K562 (cell line): ENCODE results near the gene TPD52L1. TPM values are rescaled to one million over a fixed set of nuclear protein-coding genes. Genes with fewer than 3 reads are reported as not detected.

ENCODE experiments used
- ATAC-seq: fragments of 200-7000 bp; cut with Tn5 transposase; 3 replicates; pipeline ENCODE4 v1.9.1; 2020; ENCODE audit warnings: moderate library complexity
- BruUV-seq: library from RNA; stranded (reverse); fragments of 400-500 nt; replicated peaks from 2 replicates; lab custom pipeline; 2021; lab: Mats Ljungman, UMichigan
- CTCF ChIA-PET: fragments of 300-600 bp; formaldehyde crosslinking; extraction: SDS; loops from one replicate; lab custom pipeline; 2021; ENCODE audit warnings: low intra/inter-chr PET ratio; lab: Yijun Ruan, JAX
- POLR2A ChIA-PET: fragments of 300-600, 350-650 bp; sonication (Branson Sonifier 250); formaldehyde crosslinking; extraction: SDS; loops from one replicate; lab custom pipeline; 2021; ENCODE audit warnings: antibody characterized with exemption, inconsistent platforms; lab: Yijun Ruan, JAX
- DNase-seq, 4 experiments: peaks; one replicate each; pipeline versions ENCODE4 v3.0.0 to v3.0.0-alpha.2; 2011 to 2018; ENCODE audit warnings: low spot score in 3 of 4, mixed read lengths in 3 of 4; ENCODE audit errors: extremely low read depth in 1 of 4
- FAIRE-seq: peaks from 2 replicates; lab custom pipeline; 2011; peaks lifted over from hg19 to GRCh38; lab: Jason Lieb, UNC
- H2AFZ ChIP-seq: 2 replicates; pipeline ENCODE4 v1.6.0; 2011; ENCODE audit warnings: low read depth, low read length, control low read depth, inconsistent platforms
- H3K27ac ChIP-seq: fragments of 200-600 bp; 3 replicates; pipeline ENCODE4 v1.8.0; 2011; ENCODE audit warnings: low read depth, mild to moderate bottlenecking, control low read depth, inconsistent platforms, low read length, moderate library complexity, mixed read lengths; ENCODE audit errors: extremely low read depth
- H3K27me3 ChIP-seq, 2 experiments: fragments of 300-600 bp in 1 of 2; 2 replicates in 1 of 2; 3 replicates in 1 of 2; pipeline versions ENCODE4 v1.6.0 to v1.8.0; 2011; ENCODE audit warnings: inconsistent platforms in 2 of 2, low read length in 2 of 2, mild to moderate bottlenecking in 1 of 2, mixed read lengths in 1 of 2, moderate library complexity in 1 of 2; ENCODE audit not compliant: control insufficient read depth in 2 of 2, insufficient read depth in 2 of 2
- H3K36me3 ChIP-seq: fragments of 300-600 bp; 3 replicates; pipeline ENCODE4 v1.8.0; 2011; ENCODE audit warnings: mild to moderate bottlenecking, low read length, inconsistent platforms; ENCODE audit not compliant: control insufficient read depth, insufficient read depth
- H3K4me1 ChIP-seq, 2 experiments: fragments of 200-600 bp in 1 of 2; replicated peaks in 1 of 2; 2 replicates in 1 of 2; 3 replicates in 1 of 2; pipeline versions ENCODE4 v1.5.1 to v1.8.0; 2011; ENCODE audit warnings: inconsistent platforms in 2 of 2, low read length in 2 of 2, mild to moderate bottlenecking in 1 of 2, mixed read lengths in 1 of 2, moderate library complexity in 1 of 2; ENCODE audit not compliant: control insufficient read depth in 2 of 2, insufficient read depth in 2 of 2
- H3K4me2 ChIP-seq: 2 replicates; pipeline ENCODE4 v1.6.1; 2011; ENCODE audit warnings: low read length, control low read depth, inconsistent platforms, mixed read lengths; ENCODE audit not compliant: insufficient read depth
- H3K4me3 ChIP-seq: fragments of 200-600 bp; sonication (generic), shearing (Covaris generic); 2 replicates; pipeline ENCODE4 v1.5.1; 2016; ENCODE audit warnings: control low read depth, inconsistent platforms
- H3K79me2 ChIP-seq: fragments of 200-600 bp; 3 replicates; pipeline ENCODE4 v1.8.0; 2011; ENCODE audit warnings: low read length, inconsistent platforms; ENCODE audit not compliant: control insufficient read depth, insufficient read depth
- H3K9ac ChIP-seq, 2 experiments: 2 replicates each; pipeline versions ENCODE4 v1.6.0 to v1.6.1; 2011; ENCODE audit warnings: low read depth in 2 of 2, low read length in 2 of 2, control low read depth in 1 of 2, inconsistent platforms in 1 of 2, mild to moderate bottlenecking in 1 of 2, mixed read lengths in 1 of 2; ENCODE audit not compliant: insufficient read depth in 1 of 2
- H3K9me1 ChIP-seq: one replicate; pipeline ENCODE4 v1.6.0; 2011; ENCODE audit warnings: inconsistent platforms, mild to moderate bottlenecking, low read length, moderate library complexity; ENCODE audit not compliant: control insufficient read depth, insufficient read depth
- H3K9me3 ChIP-seq: replicated peaks from 2 replicates; pipeline ENCODE4 v1.5.1; 2011; ENCODE audit warnings: low read depth, low read length, inconsistent platforms; ENCODE audit not compliant: control insufficient read depth, insufficient read depth
- H4K20me1 ChIP-seq: replicated peaks from 2 replicates; pipeline ENCODE4 v1.6.1; 2011; ENCODE audit warnings: low read length, inconsistent platforms, mixed read lengths; ENCODE audit not compliant: control insufficient read depth, insufficient read depth
- CREM ChIP-seq: IDR thresholded peaks from 2 replicates; pipeline ENCODE4 v1.6.1; 2014; ENCODE audit warnings: antibody characterized with exemption, low read depth
- MIER1 ChIP-seq: fragments of 450-650 bp; IDR thresholded peaks from 2 replicates; pipeline ENCODE4 v1.6.1; 2016; ENCODE audit warnings: antibody characterized with exemption, mild to moderate bottlenecking, low read depth
- NCOR1 ChIP-seq: fragments of 450-650 bp; IDR thresholded peaks from 2 replicates; pipeline ENCODE4 v1.6.1; 2016; ENCODE audit warnings: mild to moderate bottlenecking, moderate library complexity
- ZNF165 ChIP-seq: fragments of 250-450 bp; sonication (Bioruptor Pico); IDR thresholded peaks from 2 replicates; pipeline ENCODE4 v1.4.0; 2020; ENCODE audit warnings: borderline replicate concordance
- ZNF253 ChIP-seq: fragments of 250-450 bp; sonication (Bioruptor Pico); conservative IDR thresholded peaks from 2 replicates; pipeline ENCODE4 v1.6.1; 2021; ENCODE audit warnings: mild to moderate bottlenecking
- WGBS: fragments of 100-300 bp; shearing (Covaris generic); methylation state at CpG from one replicate; pipeline ENCODE4 v1.1.6; 2016; ENCODE audit warnings: low coverage, mixed read lengths; ENCODE audit not compliant: insufficient coverage; ENCODE audit errors: missing lambda C conversion rate; 5-methylcytosine and 5-hydroxymethylcytosine counted together
- in situ Hi-C: fragments of 300-500 bp; cut with MboI; formaldehyde crosslinking; loops from 4 replicates; pipeline ENCODE4 v1.15.0; 2018; ENCODE audit warnings: inconsistent platforms, mixed read lengths
- intact Hi-C: fragments of 100-400 bp; cut with micrococcal nuclease; formaldehyde crosslinking; loops from 2 replicates; pipeline ENCODE4 v1.14.2; 2022
- polyA plus RNA-seq, 8 experiments: library from polyadenylated mRNA; depleted of rRNA in 4 of 8; stranded (reverse) in 5 of 8; unstranded in 3 of 8; fragments of >200 nt; fragmentation: Nextera tagmentation in 2 of 8; fragmentation: Illumina TruSeq in 1 of 8; extraction: Ambion mirVana in 2 of 8; extraction: Trizol in 1 of 8; gene quantifications; 2 replicates each; pipeline versions ENCODE4 v1.2.1 to v1.2.3, GENCODE V29; 2011 to 2014; ENCODE audit warnings: inconsistent platforms in 1 of 8, missing spikeins in 1 of 8
- total RNA-seq, 7 experiments: library from RNA; depleted of rRNA in 6 of 7; stranded (reverse); fragments of >200 nt in 6 of 7; fragmentation: Illumina TruSeq in 2 of 7; extraction: Trizol in 2 of 7; gene quantifications; 2 replicates each; pipeline versions ENCODE4 v1.2.1 to v1.2.3, GENCODE V29; 2011 to 2021; ENCODE audit warnings: low replicate concordance in 1 of 7
- TF ChIP-seq, protein P1 (sequence below): fragments of 450-650 bp; IDR thresholded peaks from 2 replicates; pipeline ENCODE4 v1.6.1; 2018; ENCODE audit warnings: mild to moderate bottlenecking, low read depth; ENCODE audit not compliant: partially characterized antibody

Gene TPD52L1
- total and polyA plus RNA-seq, 9 of the 15 experiments (the other 6 are each of a cell fraction or from before 2014, with no cell fraction given): 12.9 to 149 (median 75.7) TPM

DNA sequence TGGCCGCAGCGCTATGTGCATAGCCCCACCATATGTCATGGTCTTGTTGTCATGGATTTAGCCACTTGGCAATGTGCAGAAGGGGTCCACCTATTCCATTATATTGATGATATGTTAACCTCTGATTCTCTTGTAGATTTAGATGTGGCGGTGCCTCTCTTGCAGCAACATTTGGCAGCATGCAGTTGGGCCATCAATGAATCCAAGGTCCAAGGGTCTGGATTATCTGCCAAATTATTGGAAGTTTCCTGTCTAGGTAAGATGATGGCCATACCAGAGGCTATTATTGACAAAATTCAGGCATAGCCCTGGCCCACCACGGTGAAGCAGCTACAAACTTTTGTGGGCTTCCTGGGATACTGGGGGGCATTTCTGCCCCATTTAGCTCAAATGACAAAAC is 116.8 kb downstream of the TPD52L1 start:
- Histone ChIP-seq H3K27me3 (no peaks in the 10 kb centered on the region), H3K36me3 (peaks cover 39% of the 10 kb centered on the region), H3K27ac (no peak overlapping the region), H3K4me1 (peaks cover 0 to 3% of the 10 kb centered on the region in 2 experiments; a peak in 1 of 5 replicates), H3K79me2 (no peaks in the 10 kb centered on the region), H3K9ac (no peak overlapping the region), H2AFZ (no peak overlapping the region), H3K4me3 (no peak overlapping the region), H3K9me3 (no peaks in the 10 kb centered on the region), H3K9me1 (no peaks in the 10 kb centered on the region), H3K4me2 (no peak overlapping the region), H4K20me1 (no peaks in the 10 kb centered on the region)
- TF ChIP-seq CREM: no peak
- TF ChIP-seq, protein P1, sequence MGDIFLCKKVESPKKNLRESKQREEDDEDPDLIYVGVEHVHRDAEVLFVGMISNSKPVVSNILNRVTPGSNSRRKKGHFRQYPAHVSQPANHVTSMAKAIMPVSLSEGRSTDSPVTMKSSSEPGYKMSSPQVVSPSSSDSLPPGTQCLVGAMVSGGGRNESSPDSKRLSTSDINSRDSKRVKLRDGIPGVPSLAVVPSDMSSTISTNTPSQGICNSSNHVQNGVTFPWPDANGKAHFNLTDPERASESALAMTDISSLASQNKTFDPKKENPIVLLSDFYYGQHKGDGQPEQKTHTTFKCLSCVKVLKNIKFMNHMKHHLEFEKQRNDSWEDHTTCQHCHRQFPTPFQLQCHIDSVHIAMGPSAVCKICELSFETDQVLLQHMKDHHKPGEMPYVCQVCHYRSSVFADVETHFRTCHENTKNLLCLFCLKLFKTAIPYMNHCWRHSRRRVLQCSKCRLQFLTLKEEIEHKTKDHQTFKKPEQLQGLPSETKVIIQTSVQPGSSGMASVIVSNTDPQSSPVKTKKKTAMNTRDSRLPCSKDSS: no peak
- no peak for TF ChIP-seq MIER1
- TF ChIP-seq ZNF253 (CRISPR knock-in tag): no peak
- no peak for TF ChIP-seq ZNF165 (CRISPR knock-in tag)
- no peak for TF ChIP-seq NCOR1
- in situ Hi-C loops (no loop called here), intact Hi-C loops (no loop called here)
- ChIA-PET POLR2A (interaction anchor here (0.7 to 2.1 kb wide), 2 partner anchors 9 to 370 kb away, joined by 4 to 6 read pairs; no protein-coding TSS in a partner anchor), CTCF (no interaction called here)
- ATAC-seq (no peak), DNase-seq (no peak), FAIRE-seq (no peak)
- no TSS peak for BruUV-seq
- WGBS: 94% methylated on average over 4 of the region's 4 CpGs
